HG02973 (cell line): Measurements from ENCODE around the gene ZNF460.

ENCODE experiments used
- ATAC-seq: cut with Tn5 transposase; IDR thresholded peaks from one replicate; pipeline ENCODE4 v1.9.1; 2021; ENCODE audit warnings: moderate library complexity; ENCODE audit not compliant: unreplicated experiment

The ZNF460 gene

GRCh38 chr19:57338877-57339276 lies 58.6 kb downstream of the ZNF460 start:
- no peak for ATAC-seq

- no peak for ATAC-seq
These were observed 62.3 kb downstream of the ZNF460 start for GRCh38 chr19:57342582-57342981.
